Stimulated activated CD4-positive, alpha-beta T cell treated with anti-CD3 and anti-CD28 coated beads, Interleukin-12 subunit alpha, Interleukin-12 subunit beta, amount 100 ng/mL, for 4 hours (primary cell): ENCODE results near the gene KCNB1.

Experiments
- DNase-seq: peaks from one replicate; pipeline ENCODE4 v3.0.0-alpha.2; 2020

KCNB1 gene

GRCh38 chr20:49468412-49468811 is 14.1 kb downstream of the KCNB1 start:
- no peak for DNase-seq

GRCh38 chr20:49466114-49466912 is 16.2 kb downstream of the KCNB1 start:
- no peak for DNase-seq

GRCh38 chr20:49464556-49464955 is 17.9 kb downstream of the KCNB1 start:
- no peak for DNase-seq

GRCh38 chr20:49462626-49463025 is 19.8 kb downstream of the KCNB1 start:
- no peak for DNase-seq

- DNase-seq, result no peak
These were observed 20.4 kb downstream of the KCNB1 start for GRCh38 chr20:49461894-49462620.

- no peak for DNase-seq
These were observed 21.6 kb downstream of the KCNB1 start for GRCh38 chr20:49460916-49461315.

- DNase-seq, result no peak
These were observed 22.3 kb downstream of the KCNB1 start for GRCh38 chr20:49460131-49460530.

GRCh38 chr20:49459684-49460083 is 22.8 kb downstream of the KCNB1 start:
- DNase-seq, result no peak

GRCh38 chr20:49457444-49457843 is 25.0 kb downstream of the KCNB1 start:
- no peak for DNase-seq

- no peak for DNase-seq
These were observed 25.8 kb downstream of the KCNB1 start for GRCh38 chr20:49456646-49457045.

GRCh38 chr20:49455691-49456090 is 26.8 kb downstream of the KCNB1 start:
- no peak for DNase-seq

GRCh38 chr20:49452011-49452482 is 30.4 kb downstream of the KCNB1 start:
- no peak for DNase-seq

GRCh38 chr20:49450281-49450721 is 32.2 kb downstream of the KCNB1 start:
- no peak for DNase-seq

GRCh38 chr20:49448917-49449316 is 33.6 kb downstream of the KCNB1 start:
- DNase-seq, result no peak

GRCh38 chr20:49447946-49448809 is 34.3 kb downstream of the KCNB1 start:
- DNase-seq, result no peak

GRCh38 chr20:49447364-49447763 is 35.1 kb downstream of the KCNB1 start:
- no peak for DNase-seq

GRCh38 chr20:49446808-49447207 is 35.7 kb downstream of the KCNB1 start:
- no peak for DNase-seq

GRCh38 chr20:49446080-49446479 is 36.4 kb downstream of the KCNB1 start:
- no peak for DNase-seq

- no peak for DNase-seq
These were observed 37.3 kb downstream of the KCNB1 start for GRCh38 chr20:49445176-49445575.

GRCh38 chr20:49444553-49444990 is 37.9 kb downstream of the KCNB1 start:
- no peak for DNase-seq

- DNase-seq, result no peak
These were observed 45.4 kb downstream of the KCNB1 start for GRCh38 chr20:49437057-49437456.

- DNase-seq, result no peak
These were observed 46.8 kb downstream of the KCNB1 start for GRCh38 chr20:49435639-49436038.

GRCh38 chr20:49433333-49433732 is 49.1 kb downstream of the KCNB1 start:
- DNase-seq, result no peak
